GM12872 (cell line): ENCODE data around the gene CCDC190.

ENCODE experiments used
- TF ChIP-seq, protein P1 (sequence below): IDR thresholded peaks from 3 replicates; pipeline ENCODE4 v1.5.1; 2011; ENCODE audit warnings: low read depth, mild to moderate bottlenecking, low read length, moderate library complexity; ENCODE audit not compliant: insufficient read depth

The CCDC190 gene

DNA sequence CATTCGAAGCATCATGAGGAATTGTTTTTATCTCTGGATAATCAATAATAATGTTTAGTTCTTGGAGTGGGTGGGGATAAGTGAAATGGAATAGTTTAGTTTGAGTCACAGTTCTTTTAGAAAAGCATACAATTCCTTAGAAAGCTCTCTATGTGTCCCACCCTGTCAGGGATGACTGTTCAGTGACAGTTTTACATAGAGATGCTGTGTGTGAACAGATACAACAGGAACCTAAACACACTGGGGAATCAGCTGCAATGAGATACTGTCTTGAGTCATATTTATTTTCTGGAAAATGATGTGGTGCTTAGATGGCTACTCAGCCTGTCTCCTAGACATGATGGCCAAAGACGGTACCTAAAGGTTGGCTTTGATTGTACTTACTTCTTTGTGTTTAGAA, 25.7 kb upstream of the CCDC190 start:
- TF ChIP-seq, protein P1, sequence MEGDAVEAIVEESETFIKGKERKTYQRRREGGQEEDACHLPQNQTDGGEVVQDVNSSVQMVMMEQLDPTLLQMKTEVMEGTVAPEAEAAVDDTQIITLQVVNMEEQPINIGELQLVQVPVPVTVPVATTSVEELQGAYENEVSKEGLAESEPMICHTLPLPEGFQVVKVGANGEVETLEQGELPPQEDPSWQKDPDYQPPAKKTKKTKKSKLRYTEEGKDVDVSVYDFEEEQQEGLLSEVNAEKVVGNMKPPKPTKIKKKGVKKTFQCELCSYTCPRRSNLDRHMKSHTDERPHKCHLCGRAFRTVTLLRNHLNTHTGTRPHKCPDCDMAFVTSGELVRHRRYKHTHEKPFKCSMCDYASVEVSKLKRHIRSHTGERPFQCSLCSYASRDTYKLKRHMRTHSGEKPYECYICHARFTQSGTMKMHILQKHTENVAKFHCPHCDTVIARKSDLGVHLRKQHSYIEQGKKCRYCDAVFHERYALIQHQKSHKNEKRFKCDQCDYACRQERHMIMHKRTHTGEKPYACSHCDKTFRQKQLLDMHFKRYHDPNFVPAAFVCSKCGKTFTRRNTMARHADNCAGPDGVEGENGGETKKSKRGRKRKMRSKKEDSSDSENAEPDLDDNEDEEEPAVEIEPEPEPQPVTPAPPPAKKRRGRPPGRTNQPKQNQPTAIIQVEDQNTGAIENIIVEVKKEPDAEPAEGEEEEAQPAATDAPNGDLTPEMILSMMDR: no peak

DNA sequence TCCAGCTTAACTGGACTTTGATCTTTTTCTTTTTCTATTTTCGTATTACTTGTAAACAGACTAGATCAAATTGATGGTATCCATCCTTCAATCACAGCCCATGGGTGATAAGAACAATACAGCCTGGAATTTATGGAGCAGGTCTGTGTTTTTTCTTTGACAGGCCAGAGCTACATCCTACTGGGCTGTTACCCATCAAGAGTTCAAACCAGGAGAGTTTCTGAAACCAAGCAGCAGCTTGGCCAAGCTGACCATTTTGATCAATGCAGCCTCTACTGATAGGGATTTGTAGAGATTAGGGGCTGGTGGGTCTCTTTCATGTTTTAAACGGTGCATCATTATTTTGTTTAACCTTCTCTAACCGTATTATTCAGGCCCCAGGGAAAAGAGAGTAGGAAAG, 24.3 kb upstream of the CCDC190 start:
- TF ChIP-seq, protein P1: no peak

DNA sequence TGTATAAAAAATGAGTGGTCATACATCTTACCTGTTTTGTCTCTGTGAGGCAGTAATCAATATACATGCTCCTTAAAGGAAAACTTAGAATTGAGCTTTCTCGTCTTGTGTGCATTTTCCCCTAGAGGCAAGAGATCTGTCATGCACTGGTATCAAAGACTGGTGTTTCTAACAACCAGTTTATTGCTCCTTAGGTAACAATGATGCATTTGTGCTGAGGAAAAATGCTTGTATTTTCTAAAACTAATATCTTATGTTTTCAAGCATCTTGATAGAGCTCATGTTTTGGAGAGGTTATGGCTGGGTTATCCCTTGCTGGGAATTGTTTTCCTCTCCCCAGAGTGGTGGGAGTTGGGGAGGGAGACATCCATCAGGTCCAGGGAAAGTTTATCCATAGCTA, 23.9 kb upstream of the CCDC190 start:
- TF ChIP-seq, protein P1: no peak

DNA sequence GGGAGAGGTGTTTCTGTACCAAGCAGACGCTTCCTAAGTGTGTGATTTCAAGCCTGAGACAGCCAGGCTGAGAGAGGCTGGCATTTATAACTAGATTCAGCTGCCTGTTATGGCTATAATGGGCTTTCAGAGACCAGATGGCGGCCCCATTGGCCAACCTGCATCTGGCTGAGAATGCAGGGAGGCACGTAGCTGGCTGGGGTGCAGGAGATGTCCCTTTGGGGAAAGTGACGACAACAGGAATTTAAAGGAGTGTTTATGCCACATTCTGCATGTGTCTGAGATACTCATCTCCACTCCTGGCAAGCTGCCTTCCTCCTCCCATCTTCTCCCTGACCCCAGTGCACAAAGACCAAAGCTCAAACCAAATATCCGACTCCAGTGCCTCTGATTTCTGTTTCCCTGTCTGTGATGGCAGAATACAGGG, 21.3 kb upstream of the CCDC190 start:
- TF ChIP-seq, protein P1: no peak

DNA sequence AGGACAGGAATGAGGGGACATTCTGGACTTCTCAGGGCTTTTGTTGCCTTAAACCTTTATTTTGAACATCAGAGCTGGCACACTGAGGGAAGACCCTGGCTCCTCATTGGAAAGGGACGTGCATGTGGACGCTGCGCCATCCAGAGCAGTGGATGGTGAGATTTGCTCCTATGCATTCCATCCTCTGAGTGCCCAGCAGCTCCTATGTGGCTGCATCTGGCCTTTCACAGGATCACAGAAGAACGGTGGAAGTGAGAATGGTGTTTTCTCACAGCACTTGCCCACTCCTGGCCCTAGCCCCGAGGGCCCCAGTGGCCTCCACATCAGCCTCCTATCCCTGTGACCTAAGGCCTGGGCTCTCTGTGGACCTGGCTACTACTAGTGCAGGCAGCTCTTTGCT, 20.6 kb upstream of the CCDC190 start:
- TF ChIP-seq, protein P1: no peak

DNA sequence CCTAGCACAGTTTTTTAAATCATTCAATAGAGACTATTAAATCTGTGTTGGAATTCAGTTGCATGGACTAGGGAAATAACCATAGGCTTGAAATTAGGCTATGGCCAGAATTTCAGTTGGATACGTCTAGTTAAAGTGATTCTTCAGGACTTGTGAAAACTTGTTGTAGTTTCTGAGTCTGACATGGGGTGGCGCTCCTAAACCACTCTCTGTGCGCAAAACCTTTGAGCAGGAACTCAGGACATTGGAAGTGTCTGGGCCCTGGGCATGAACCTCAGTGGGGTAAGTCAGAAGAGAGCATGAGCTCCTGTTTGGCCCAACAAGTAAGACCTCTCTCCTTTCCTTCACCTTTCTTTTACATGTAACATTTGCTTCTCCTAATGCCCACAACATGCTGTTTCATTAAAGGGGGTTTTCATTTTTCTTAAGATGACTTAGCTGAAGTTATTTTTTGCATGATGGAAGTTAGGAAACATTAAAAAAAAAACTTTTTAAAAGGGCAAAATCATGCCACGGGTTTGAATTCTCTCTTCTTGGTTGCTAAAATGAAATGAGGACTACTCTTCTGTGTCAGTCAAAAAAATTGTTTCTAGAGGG, 17.1 kb upstream of the CCDC190 start:
- TF ChIP-seq, protein P1: peak; percentile 70

DNA sequence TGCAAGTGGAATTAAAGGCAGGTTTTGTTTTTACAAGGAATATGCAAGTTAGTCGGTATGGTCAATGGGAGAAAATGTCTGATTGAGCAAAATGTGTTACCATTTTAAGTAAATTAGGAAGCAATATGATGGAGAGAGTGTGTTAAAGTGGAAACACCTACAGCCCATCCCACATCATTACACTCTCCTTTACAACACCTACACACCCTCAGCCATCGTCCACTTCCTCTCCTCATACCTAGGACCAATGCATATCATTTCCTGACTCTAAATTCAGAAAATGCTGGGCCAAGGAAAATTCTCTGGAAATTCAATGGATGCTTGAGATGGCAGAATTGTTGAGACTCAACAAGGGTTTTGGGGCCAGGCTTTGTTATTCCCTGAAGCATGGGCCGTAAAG, 16.4 kb upstream of the CCDC190 start:
- TF ChIP-seq, protein P1: no peak

DNA sequence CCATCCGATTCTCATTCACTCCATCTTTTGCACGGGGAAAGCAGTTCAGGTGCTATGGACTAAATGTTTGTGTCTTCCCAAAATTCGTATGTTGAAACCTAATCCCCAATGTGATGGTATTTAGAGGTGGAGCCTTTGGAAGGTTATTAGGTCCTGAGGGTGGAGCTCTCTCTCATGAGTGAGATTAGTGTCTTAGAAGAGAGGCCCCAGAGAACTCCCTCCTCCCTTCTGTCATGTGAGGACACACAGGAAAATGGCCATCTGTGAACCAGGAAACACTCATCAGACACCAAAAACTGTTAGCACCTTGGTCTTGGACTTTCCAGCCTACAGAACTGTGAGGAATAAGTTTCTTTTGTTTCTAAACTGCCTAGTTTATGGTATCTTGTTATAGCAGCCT, 15.8 kb upstream of the CCDC190 start:
- TF ChIP-seq, protein P1: no peak
